Measurements from ENCODE around the gene SYNE2. TPM values are rescaled to one million over a fixed set of nuclear protein-coding genes. Genes with fewer than 3 reads are reported as not detected.

Gene SYNE2
- total RNA-seq, 1 experiment from 2014 or later, result 48.5 TPM

DNA sequence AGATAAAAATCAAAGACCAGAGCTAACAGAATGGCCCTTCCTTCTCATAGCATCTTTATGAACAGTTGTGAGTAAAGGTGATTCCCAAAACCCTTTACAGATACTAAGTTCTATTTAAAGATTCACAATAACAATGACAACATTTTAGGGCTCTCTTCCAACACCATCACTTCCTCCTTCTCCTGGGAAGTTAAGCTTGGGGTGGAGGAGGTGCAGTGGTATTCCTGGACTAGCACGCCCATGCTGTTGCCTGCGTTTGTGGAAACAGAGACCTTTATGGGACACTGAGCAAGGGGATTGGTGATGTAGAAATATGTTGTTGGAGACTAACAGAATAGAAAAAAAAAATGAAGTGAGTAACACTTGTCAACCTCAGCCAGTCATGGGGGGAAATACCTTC, 22.5 kb downstream of the SYNE2 start:
- ChIA-PET CTCF (no interaction called here), POLR2A (no interaction called here)

GRCh38 chr14:63877550-63877939, 24.7 kb downstream of the SYNE2 start:
- no peaks in the 10 kb centered on the region for H3K9me3 ChIP-seq
- H3K4me1 Mint-ChIP-seq (ENCODE audit: low read depth, unreplicated experiment), result peaks cover 18% of the 10 kb centered on the region
- no peaks in the 10 kb centered on the region for H3K36me3 ChIP-seq (ENCODE audit: control insufficient read depth, insufficient read depth, low read length)
- no peaks in the 10 kb centered on the region for H3K36me3 Mint-ChIP-seq (ENCODE audit: insufficient read depth, unreplicated experiment)
- intact Hi-C loops (cut with micrococcal nuclease; ENCODE audit: unreplicated experiment), result no loop called here
- H3K27me3 Mint-ChIP-seq (ENCODE audit: insufficient read depth, unreplicated experiment), result no peaks in the 10 kb centered on the region
- no peak overlapping the region for H3K4me3 Mint-ChIP-seq (ENCODE audit: unreplicated experiment)
- no peaks in the 10 kb centered on the region for H3K4me1 ChIP-seq
- TF ChIP-seq, protein P1, sequence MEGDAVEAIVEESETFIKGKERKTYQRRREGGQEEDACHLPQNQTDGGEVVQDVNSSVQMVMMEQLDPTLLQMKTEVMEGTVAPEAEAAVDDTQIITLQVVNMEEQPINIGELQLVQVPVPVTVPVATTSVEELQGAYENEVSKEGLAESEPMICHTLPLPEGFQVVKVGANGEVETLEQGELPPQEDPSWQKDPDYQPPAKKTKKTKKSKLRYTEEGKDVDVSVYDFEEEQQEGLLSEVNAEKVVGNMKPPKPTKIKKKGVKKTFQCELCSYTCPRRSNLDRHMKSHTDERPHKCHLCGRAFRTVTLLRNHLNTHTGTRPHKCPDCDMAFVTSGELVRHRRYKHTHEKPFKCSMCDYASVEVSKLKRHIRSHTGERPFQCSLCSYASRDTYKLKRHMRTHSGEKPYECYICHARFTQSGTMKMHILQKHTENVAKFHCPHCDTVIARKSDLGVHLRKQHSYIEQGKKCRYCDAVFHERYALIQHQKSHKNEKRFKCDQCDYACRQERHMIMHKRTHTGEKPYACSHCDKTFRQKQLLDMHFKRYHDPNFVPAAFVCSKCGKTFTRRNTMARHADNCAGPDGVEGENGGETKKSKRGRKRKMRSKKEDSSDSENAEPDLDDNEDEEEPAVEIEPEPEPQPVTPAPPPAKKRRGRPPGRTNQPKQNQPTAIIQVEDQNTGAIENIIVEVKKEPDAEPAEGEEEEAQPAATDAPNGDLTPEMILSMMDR (IDR thresholded peaks at IDR 0.05; ENCODE audit: insufficient read depth in 1 of 2, low read depth in 1 of 2, low read length in 1 of 2, severe bottlenecking in 1 of 2, unreplicated experiment in 1 of 2), result no peak
- no peak overlapping the region for H3K4me3 ChIP-seq (ENCODE audit: low read depth, low read length)
- ChIA-PET CTCF (interaction anchor here (0.6 kb wide), 1 partner anchor 149 kb away, joined by 3 read pairs; no protein-coding TSS in a partner anchor), POLR2A (no interaction called here)
- BruUV-seq (replicated peaks), result no TSS peak
- H3K27me3 ChIP-seq (replicated peaks; ENCODE audit: control insufficient read depth, insufficient read depth, low read length), result no peaks in the 10 kb centered on the region
- H3K27ac Mint-ChIP-seq (ENCODE audit: unreplicated experiment), result no peak overlapping the region
- no peaks in the 10 kb centered on the region for H3K9me3 Mint-ChIP-seq (ENCODE audit: unreplicated experiment)
- no peak for DNase-seq

More for the DNA sequence above, 22.5 kb downstream of the SYNE2 start:
- DNase-seq, result no peak
- Mint-ChIP-seq H3K27me3 (ENCODE audit: insufficient read depth, unreplicated experiment) (no peaks in the 10 kb centered on the region), H3K36me3 (ENCODE audit: insufficient read depth, unreplicated experiment) (no peaks in the 10 kb centered on the region), H3K4me3 (ENCODE audit: unreplicated experiment) (no peak overlapping the region), H3K4me1 (ENCODE audit: low read depth, unreplicated experiment) (peaks cover 18% of the 10 kb centered on the region), H3K9me3 (ENCODE audit: unreplicated experiment) (no peaks in the 10 kb centered on the region), H3K27ac (ENCODE audit: unreplicated experiment) (no peak overlapping the region)
- H3K27me3 ChIP-seq (replicated peaks; ENCODE audit: control insufficient read depth, insufficient read depth, low read length), result no peaks in the 10 kb centered on the region
- H3K4me1 ChIP-seq, result no peaks in the 10 kb centered on the region
- no peak overlapping the region for H3K4me3 ChIP-seq (ENCODE audit: low read depth, low read length)
- no peaks in the 10 kb centered on the region for H3K36me3 ChIP-seq (ENCODE audit: control insufficient read depth, insufficient read depth, low read length)
- intact Hi-C loops (cut with micrococcal nuclease; ENCODE audit: unreplicated experiment), result no loop called here
- TF ChIP-seq, protein P1 (IDR thresholded peaks at IDR 0.05; ENCODE audit: insufficient read depth in 1 of 2, low read depth in 1 of 2, low read length in 1 of 2, severe bottlenecking in 1 of 2, unreplicated experiment in 1 of 2), result no peak
- no TSS peak for BruUV-seq (replicated peaks)
- H3K9me3 ChIP-seq, result no peaks in the 10 kb centered on the region

DNA sequence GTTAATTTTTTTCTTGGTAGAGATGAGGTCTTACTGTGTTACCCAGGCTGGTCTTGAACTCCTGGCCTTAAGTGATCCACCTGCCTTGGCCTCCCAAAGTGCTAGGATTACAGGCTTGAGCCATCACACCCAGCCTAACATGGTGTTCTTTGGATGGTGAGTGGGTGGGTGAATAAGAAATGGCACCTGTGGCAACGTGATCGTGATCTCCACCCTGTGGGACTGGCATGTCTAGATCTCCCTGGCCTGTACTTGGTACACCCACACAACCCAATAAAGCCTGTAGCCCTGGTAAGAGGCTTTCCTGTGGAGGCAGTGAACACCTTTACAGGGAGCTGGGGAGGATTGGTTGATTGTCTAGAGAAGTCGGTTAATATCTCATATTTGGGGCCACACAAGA, 25.2 kb downstream of the SYNE2 start:
- no peak overlapping the region for H3K4me3 Mint-ChIP-seq (ENCODE audit: unreplicated experiment)
- POLR2A ChIA-PET, result no interaction called here
- no peaks in the 10 kb centered on the region for H3K27me3 Mint-ChIP-seq (ENCODE audit: insufficient read depth, unreplicated experiment)
- H3K4me3 ChIP-seq (ENCODE audit: low read depth, low read length), result no peak overlapping the region
- no peaks in the 10 kb centered on the region for H3K4me1 ChIP-seq
- no peak for DNase-seq
- TF ChIP-seq, protein P1 (IDR thresholded peaks at IDR 0.05; ENCODE audit: insufficient read depth in 1 of 2, low read depth in 1 of 2, low read length in 1 of 2, severe bottlenecking in 1 of 2, unreplicated experiment in 1 of 2), result no peak
- no peaks in the 10 kb centered on the region for H3K9me3 Mint-ChIP-seq (ENCODE audit: unreplicated experiment)
- H3K36me3 Mint-ChIP-seq (ENCODE audit: insufficient read depth, unreplicated experiment), result no peaks in the 10 kb centered on the region
- no peaks in the 10 kb centered on the region for H3K36me3 ChIP-seq (ENCODE audit: control insufficient read depth, insufficient read depth, low read length)
- H3K9me3 ChIP-seq, result no peaks in the 10 kb centered on the region
- no peaks in the 10 kb centered on the region for H3K27me3 ChIP-seq (replicated peaks; ENCODE audit: control insufficient read depth, insufficient read depth, low read length)
- intact Hi-C loops (cut with micrococcal nuclease; ENCODE audit: unreplicated experiment), result no loop called here
- no TSS peak for BruUV-seq (replicated peaks)
- H3K4me1 Mint-ChIP-seq (ENCODE audit: low read depth, unreplicated experiment), result peaks cover 18% of the 10 kb centered on the region
- H3K27ac Mint-ChIP-seq (ENCODE audit: unreplicated experiment), result no peak overlapping the region
- CTCF ChIA-PET, result no interaction called here

Measured in Caco-2 (cell line).